HEK293T (cell line): ENCODE measurements around the gene ADNP2.

Experiments
- ARNT ChIP-seq: fragments of 450-650 bp; IDR thresholded peaks from 2 replicates; pipeline ENCODE4 v1.6.1; 2017; ENCODE audit warnings: mild to moderate bottlenecking
- BHLHE40 ChIP-seq: fragments of 450-650 bp; IDR thresholded peaks from 2 replicates; pipeline ENCODE4 v1.6.1; 2016; ENCODE audit warnings: mild to moderate bottlenecking, moderate library complexity, borderline replicate concordance
- CTBP1 ChIP-seq: fragments of 450-650 bp; IDR thresholded peaks from 2 replicates; pipeline ENCODE4 v1.6.1; 2016; ENCODE audit warnings: borderline replicate concordance
- ELF4 ChIP-seq: fragments of 450-650 bp; IDR thresholded peaks from 2 replicates; pipeline ENCODE4 v1.6.1; 2017; ENCODE audit warnings: antibody characterized with exemption
- FOXK2 ChIP-seq: fragments of 450-650 bp; IDR thresholded peaks from 2 replicates; pipeline ENCODE4 v1.6.1; 2016; ENCODE audit warnings: mild to moderate bottlenecking
- FOXM1 ChIP-seq: fragments of 450-650 bp; IDR thresholded peaks from 2 replicates; pipeline ENCODE4 v1.6.1; 2017; ENCODE audit warnings: mild to moderate bottlenecking, borderline replicate concordance
- LEF1 ChIP-seq: fragments of 450-650 bp; IDR thresholded peaks from 2 replicates; pipeline ENCODE4 v1.6.1; 2017; ENCODE audit warnings: mild to moderate bottlenecking, borderline replicate concordance
- NFRKB ChIP-seq: fragments of 450-650 bp; IDR thresholded peaks from 2 replicates; pipeline ENCODE4 v1.6.1; 2016; ENCODE audit warnings: mild to moderate bottlenecking, moderate library complexity
- SP1 ChIP-seq: fragments of 450-650 bp; IDR thresholded peaks from 2 replicates; pipeline ENCODE4 v1.6.1; 2017
- SUZ12 ChIP-seq: fragments of 450-650 bp; IDR thresholded peaks from 2 replicates; pipeline ENCODE4 v1.6.1; 2016; ENCODE audit warnings: mild to moderate bottlenecking
- TARDBP ChIP-seq: fragments of 450-650 bp; IDR thresholded peaks from 2 replicates; pipeline ENCODE4 v1.6.1; 2016

DNA sequence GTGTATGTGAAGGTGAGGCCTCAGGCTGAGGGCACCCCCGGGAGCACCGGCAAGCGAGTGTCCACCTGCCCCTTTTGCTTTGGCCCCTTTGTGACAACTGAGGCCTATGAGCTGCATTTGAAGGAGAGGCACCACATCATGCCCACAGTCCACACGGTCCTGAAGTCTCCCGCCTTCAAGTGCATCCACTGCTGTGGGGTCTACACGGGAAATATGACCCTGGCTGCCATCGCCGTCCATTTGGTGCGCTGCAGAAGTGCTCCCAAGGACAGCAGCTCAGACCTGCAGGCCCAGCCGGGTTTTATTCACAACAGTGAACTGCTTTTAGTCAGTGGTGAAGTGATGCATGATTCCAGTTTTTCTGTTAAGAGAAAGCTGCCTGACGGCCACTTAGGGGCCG lies 28.9 kb downstream of the ADNP2 start:
- no peak for TF ChIP-seq ELF4
- TF ChIP-seq FOXK2 = no peak
- TF ChIP-seq CTBP1 = no peak
- no peak for TF ChIP-seq ARNT
- no peak for TF ChIP-seq SP1
- no peak for TF ChIP-seq TARDBP
- no peak for TF ChIP-seq FOXM1
- TF ChIP-seq BHLHE40 = no peak
- no peak for TF ChIP-seq SUZ12
- no peak for TF ChIP-seq NFRKB
- no peak for TF ChIP-seq LEF1
